MM.1S (cell line): ENCODE data around the gene AGAP2.

Source experiments
- DNase-seq: peaks from one replicate; pipeline ENCODE4 v3.0.0-alpha.2; 2015
- H2AFZ ChIP-seq: fragments of 300-600 bp; sonication (generic); 2 replicates; pipeline ENCODE4 v1.6.0; 2016; ENCODE audit warnings: antibody characterized with exemption, low read length
- H3F3A ChIP-seq: fragments of 300-600 bp; sonication (generic); 2 replicates; pipeline ENCODE4 v1.6.1; 2016; ENCODE audit warnings: mild to moderate bottlenecking, antibody characterized with exemption, low read length, moderate library complexity, mixed read lengths; ENCODE audit not compliant: insufficient read depth
- H3K27ac ChIP-seq: fragments of 300-600 bp; sonication (generic); 2 replicates; pipeline ENCODE4 v1.5.1; 2016; ENCODE audit warnings: mild to moderate bottlenecking, low read length
- H3K27me3 ChIP-seq: fragments of 300-600 bp; sonication (generic); replicated peaks from 2 replicates; pipeline ENCODE4 v1.6.0; 2016; ENCODE audit warnings: low read length; ENCODE audit not compliant: insufficient read depth
- H3K36me3 ChIP-seq: fragments of 300-600 bp; sonication (generic); replicated peaks from 2 replicates; pipeline ENCODE4 v1.6.1; 2016; ENCODE audit warnings: mild to moderate bottlenecking, low read length, mixed read lengths; ENCODE audit not compliant: insufficient read depth
- H3K4me1 ChIP-seq: fragments of 300-600 bp; sonication (generic); 2 replicates; pipeline ENCODE4 v1.6.1; 2016; ENCODE audit warnings: low read length, mixed read lengths
- H3K4me2 ChIP-seq: fragments of 300-600 bp; sonication (generic); 2 replicates; pipeline ENCODE4 v1.6.0; 2016; ENCODE audit warnings: low read depth, low read length
- H3K4me3 ChIP-seq: fragments of 300-600 bp; sonication (generic); 2 replicates; pipeline ENCODE4 v1.5.1; 2016; ENCODE audit warnings: low read length, mixed read lengths
- H3K79me2 ChIP-seq: fragments of 300-600 bp; sonication (generic); 2 replicates; pipeline ENCODE4 v1.6.1; 2016; ENCODE audit warnings: mixed run types, low read length, mixed read lengths
- H3K9ac ChIP-seq: fragments of 300-600 bp; sonication (generic); 2 replicates; pipeline ENCODE4 v1.6.1; 2016; ENCODE audit warnings: low read length, mixed read lengths
- H3K9me2 ChIP-seq: fragments of 300-600 bp; sonication (generic); replicated peaks from 2 replicates; pipeline ENCODE4 v1.6.1; 2016; ENCODE audit warnings: mild to moderate bottlenecking, low read length, mixed read lengths; ENCODE audit not compliant: insufficient read depth
- H3K9me3 ChIP-seq: fragments of 300-600 bp; sonication (generic); replicated peaks from 2 replicates; pipeline ENCODE4 v1.6.1; 2016; ENCODE audit warnings: mild to moderate bottlenecking, low read length, mixed read lengths; ENCODE audit not compliant: insufficient read depth
- H4K20me1 ChIP-seq: fragments of 300-600 bp; sonication (generic); 2 replicates; pipeline ENCODE4 v1.6.1; 2016; ENCODE audit warnings: mild to moderate bottlenecking, low read length, moderate library complexity, mixed read lengths; ENCODE audit not compliant: insufficient read depth
- CTCF ChIP-seq: fragments of 300-600 bp; sonication (generic); IDR thresholded peaks from 2 replicates; pipeline ENCODE4 v1.5.1; 2016; ENCODE audit warnings: antibody characterized with exemption, low read length, mixed read lengths
- EZH2 ChIP-seq: fragments of 300-600 bp; sonication (generic); optimal IDR thresholded peaks from 2 replicates; pipeline ENCODE3; 2017; ENCODE audit warnings: low read depth, mild to moderate bottlenecking, antibody characterized with exemption, low read length, mixed read lengths
- EZH2phosphoT487 ChIP-seq: fragments of 300-600 bp; sonication (generic); IDR thresholded peaks from 2 replicates; pipeline ENCODE4 v1.6.1; 2018; ENCODE audit warnings: antibody characterized with exemption, low read length

AGAP2 gene

DNA sequence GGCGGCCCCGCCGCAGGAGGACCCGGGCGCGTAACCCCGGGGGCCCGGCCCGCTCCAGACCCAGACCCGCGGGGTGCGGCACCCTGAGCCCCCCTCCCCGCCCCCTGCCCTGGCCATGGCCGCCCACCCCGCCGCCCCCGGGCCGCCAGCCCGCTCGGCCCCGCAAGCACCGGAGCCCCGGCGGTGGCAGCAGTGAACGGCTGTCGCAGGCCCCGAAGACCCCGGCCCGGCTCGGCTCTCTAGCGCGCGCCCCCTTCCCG is 16.6 kb upstream of the AGAP2 start:
- H3K27me3 ChIP-seq = no peaks in the 10 kb centered on the region
- H3K4me2 ChIP-seq = no peak overlapping the region
- H3K4me1 ChIP-seq = peaks cover 31% of the 10 kb centered on the region
- peaks cover 30% of the 10 kb centered on the region for H3K79me2 ChIP-seq
- no peak overlapping the region for H3K9ac ChIP-seq
- peak overlapping the region; percentile 73; the same call in 1 of the 2 replicates for H3K4me3 ChIP-seq
- H3K9me2 ChIP-seq = no peaks in the 10 kb centered on the region
- TF ChIP-seq EZH2 (no peak), EZH2phosphoT487 (no peak), CTCF (no peak)
- H3F3A ChIP-seq = peaks cover 23% of the 10 kb centered on the region
- no peak overlapping the region for H3K27ac ChIP-seq
- H2AFZ ChIP-seq = no peak overlapping the region
- H4K20me1 ChIP-seq = no peaks in the 10 kb centered on the region
- H3K9me3 ChIP-seq = no peaks in the 10 kb centered on the region
- no peaks in the 10 kb centered on the region; the same call in 1 of the 2 replicates for H3K36me3 ChIP-seq
- DNase-seq = no peak

DNA sequence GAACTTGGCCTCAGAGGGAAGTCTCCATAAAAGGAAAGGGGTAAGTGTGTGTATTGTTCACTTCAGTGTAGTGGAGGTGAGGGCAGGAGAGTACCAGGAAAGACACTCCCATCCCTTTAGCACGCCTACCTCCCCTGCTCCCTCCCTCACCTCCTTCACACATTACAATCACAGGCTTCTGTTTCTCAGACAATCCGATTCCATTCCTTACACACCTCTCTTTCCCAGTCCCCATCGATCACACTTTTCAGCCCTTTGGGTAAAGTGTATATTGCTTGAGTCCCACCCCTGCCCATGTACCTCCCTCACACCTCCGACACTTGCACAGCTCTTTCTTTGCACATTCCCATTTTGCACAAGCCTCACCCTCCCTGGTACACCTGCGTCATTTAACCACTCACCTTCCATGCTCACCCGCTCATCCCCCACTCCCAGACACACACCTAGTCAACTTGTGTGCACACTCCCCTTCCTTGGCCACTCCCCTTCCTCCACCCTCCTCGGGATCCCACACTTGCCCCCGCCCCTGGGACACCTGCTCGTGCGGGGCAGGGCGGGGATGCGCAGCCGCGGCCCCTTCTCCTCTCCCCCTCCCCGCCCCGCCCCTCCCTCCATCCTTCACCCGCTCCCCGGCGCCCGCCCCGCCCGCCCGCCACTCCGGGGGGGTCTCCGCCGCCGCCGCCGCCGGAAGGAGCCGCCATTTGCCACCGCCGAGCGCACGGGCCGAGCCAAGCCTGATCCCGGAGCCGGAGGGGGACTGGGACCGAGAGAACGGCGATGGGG is 16.1 kb upstream of the AGAP2 start, which contains the start of gene MARCHF9:
TSS of gene MARCHF9 (plus strand) at position 693 of the 783 bp plus-strand sequence. CDS start 426 bp downstream, outside the sequence.
- TF ChIP-seq EZH2phosphoT487 (no peak), EZH2 (no peak), CTCF (no peak)
- peak within 1 kb of the TSS; percentile 65; the same call in 1 of the 2 replicates for H3K27ac ChIP-seq
- peak within 1 kb of the TSS; percentile 64; the same call in 1 of the 2 replicates for H3K9ac ChIP-seq
- H3K4me1 ChIP-seq = peaks cover 31% of the 10 kb centered on the region
- DNase-seq = peak; percentile 89
- no peaks in the 10 kb centered on the region for H4K20me1 ChIP-seq
- no peaks in the 10 kb centered on the region; the same call in 1 of the 2 replicates for H3K36me3 ChIP-seq
- no peaks in the 10 kb centered on the region for H3K27me3 ChIP-seq
- H2AFZ ChIP-seq = peak within 1 kb of the TSS; percentile 82
- H3K4me2 ChIP-seq = peak within 1 kb of the TSS; percentile 96
- peaks cover 34% of the 10 kb centered on the region for H3K79me2 ChIP-seq
- no peaks in the 10 kb centered on the region for H3K9me2 ChIP-seq
- no peaks in the 10 kb centered on the region for H3K9me3 ChIP-seq
- H3K4me3 ChIP-seq = peak within 1 kb of the TSS; percentile 73
- peaks cover 23% of the 10 kb centered on the region for H3F3A ChIP-seq

DNA sequence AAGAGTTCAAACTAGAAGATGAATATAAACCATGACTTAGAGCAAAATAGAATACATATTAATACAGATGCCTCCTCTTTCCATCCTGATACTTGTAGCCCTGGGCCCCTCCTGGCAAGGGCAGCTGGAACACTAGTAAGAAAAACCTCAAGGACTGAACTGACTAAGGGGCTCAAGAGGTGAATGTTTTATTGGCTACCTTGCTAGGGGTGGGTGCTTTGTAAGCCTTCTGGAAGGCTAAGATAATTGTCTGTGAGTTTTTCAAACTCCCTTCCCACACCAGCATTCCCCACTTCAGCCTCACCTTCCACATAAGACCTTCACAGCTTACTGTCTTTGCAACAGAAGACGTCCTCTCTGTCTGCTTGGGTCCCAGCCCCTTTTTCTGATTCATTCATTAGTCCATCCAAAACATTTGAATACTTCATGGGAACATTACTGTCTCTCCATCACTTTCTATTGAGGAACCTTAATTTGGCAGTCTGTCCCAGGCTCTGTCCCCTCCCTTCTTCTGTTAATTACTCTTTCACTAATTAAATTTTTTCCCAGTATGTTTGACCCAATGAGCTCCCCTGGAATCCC is 15.3 kb upstream of the AGAP2 start:
- no peaks in the 10 kb centered on the region for H4K20me1 ChIP-seq
- H3F3A ChIP-seq = peaks cover 23% of the 10 kb centered on the region
- H2AFZ ChIP-seq = peak overlapping the region; percentile 82; the same call in 1 of the 2 replicates
- peak overlapping the region; percentile 67; the same call in 1 of the 2 replicates for H3K4me3 ChIP-seq
- peak overlapping the region; percentile 95 for H3K4me2 ChIP-seq
- peaks cover 31% of the 10 kb centered on the region for H3K4me1 ChIP-seq
- no peaks in the 10 kb centered on the region for H3K27me3 ChIP-seq
- H3K79me2 ChIP-seq = peaks cover 41% of the 10 kb centered on the region
- H3K9me3 ChIP-seq = no peaks in the 10 kb centered on the region
- H3K27ac ChIP-seq = no peak overlapping the region; the same call in 1 of the 2 replicates
- peaks cover 4% of the 10 kb centered on the region; the same call in 1 of the 2 replicates for H3K36me3 ChIP-seq
- no peaks in the 10 kb centered on the region for H3K9me2 ChIP-seq
- no peak overlapping the region for H3K9ac ChIP-seq
- no peak for DNase-seq
- TF ChIP-seq EZH2phosphoT487 (no peak), CTCF (no peak), EZH2 (no peak)
